HG02870 (cell line): Measurements from ENCODE around the gene CRELD1.
A peak's percentile ranks its signal among the peaks of the same experiment; 100 is the strongest.
"Not testable (repeated sequence)": the region's sequence is repeated elsewhere in the genome, so short reads cannot be mapped to it uniquely, and the experiment has no call there.

ENCODE experiments used
- ATAC-seq: cut with Tn5 transposase; IDR thresholded peaks from one replicate; pipeline ENCODE4 v1.9.1; 2021; ENCODE audit warnings: mild to moderate bottlenecking, moderate library complexity; ENCODE audit not compliant: unreplicated experiment

CRELD1 gene, protein sequence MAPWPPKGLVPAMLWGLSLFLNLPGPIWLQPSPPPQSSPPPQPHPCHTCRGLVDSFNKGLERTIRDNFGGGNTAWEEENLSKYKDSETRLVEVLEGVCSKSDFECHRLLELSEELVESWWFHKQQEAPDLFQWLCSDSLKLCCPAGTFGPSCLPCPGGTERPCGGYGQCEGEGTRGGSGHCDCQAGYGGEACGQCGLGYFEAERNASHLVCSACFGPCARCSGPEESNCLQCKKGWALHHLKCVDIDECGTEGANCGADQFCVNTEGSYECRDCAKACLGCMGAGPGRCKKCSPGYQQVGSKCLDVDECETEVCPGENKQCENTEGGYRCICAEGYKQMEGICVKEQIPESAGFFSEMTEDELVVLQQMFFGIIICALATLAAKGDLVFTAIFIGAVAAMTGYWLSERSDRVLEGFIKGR

DNA sequence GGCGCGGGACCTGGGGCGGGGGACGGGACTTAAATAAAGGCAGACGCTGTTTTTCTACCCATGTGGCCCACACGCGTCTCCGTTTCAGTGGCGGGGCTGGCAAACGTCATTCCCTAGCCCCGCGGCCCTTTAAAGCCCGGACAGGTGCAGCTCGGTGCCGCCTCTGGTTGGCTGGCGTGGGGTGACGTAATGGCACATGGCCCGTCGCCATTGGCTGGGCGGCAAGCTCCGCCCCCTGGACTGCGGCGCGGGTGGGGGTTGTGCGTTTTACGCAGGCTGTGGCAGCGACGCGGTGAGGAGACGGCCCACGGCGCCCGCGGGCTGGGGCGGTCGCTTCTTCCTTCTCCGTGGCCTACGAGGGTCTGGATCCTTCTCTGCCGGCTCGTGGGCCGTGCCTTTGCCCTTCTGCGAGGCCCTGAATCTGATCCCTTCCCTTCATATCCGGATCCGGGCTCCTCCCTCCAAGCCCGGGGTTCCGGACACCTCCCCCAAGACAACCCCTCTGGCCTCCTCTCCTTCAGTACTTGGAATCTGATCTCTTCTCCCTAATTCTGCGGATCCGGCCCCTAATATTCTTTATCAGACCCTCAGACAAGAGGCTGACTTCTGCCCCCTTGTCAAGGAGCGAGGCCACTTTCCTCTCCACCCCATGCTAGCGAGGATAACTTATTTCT is at the start of gene CRELD1:
Gene CRELD1, plus strand, starts transcription at position 274 of the 674 bp plus-strand sequence. CDS start 605 bp downstream, outside the sequence.
- ATAC-seq: peak; percentile 86

DNA sequence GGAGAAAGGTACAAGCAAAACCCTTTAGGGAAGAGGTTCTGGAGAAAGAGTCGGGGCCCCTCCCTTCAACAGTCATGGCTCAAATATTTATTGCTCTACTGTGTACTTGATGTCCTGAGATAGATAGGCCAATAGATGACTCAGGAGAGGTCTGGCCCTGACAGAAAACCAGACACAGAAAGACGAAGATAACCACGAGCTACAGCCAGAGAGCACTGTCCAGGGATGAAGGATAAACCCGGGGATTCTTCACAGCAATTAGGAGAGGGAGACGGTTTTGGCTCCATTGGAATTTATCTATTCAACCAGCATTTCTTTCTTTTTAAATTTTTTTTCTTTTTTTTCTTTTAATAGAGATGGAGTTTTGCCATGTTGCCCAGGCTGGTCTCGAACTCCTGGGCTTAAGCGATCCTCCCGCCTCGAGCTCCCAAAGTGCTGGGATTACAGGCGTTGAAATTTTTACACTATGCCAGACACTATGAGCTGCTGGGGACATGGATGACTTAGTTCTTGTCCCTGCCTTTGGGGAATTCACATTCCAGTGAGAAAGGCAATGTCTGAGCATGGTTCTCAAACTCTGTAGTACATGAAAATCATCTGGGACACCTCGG is 49.0 kb upstream of the CRELD1 start:
- ATAC-seq: no peak

DNA sequence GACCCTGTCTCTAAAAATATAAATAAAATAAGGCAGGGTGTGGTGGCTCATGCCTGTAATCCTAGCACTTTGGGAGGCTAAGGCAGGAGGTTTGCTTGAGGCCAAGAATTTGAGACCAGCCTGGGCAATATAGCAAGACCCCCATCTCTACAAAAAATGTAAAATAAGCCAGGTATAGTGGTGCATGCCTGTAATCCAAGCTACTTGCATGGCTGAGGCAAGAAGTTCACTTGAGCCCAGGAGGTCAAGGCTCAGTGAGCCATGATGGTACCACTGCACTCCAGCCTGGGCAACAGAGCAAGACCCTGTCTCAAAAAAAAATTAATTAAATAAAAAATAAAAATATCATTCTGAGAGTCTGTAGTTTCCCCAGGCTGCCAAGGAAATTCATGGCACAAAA is 47.3 kb upstream of the CRELD1 start:
- ATAC-seq: no peak

DNA sequence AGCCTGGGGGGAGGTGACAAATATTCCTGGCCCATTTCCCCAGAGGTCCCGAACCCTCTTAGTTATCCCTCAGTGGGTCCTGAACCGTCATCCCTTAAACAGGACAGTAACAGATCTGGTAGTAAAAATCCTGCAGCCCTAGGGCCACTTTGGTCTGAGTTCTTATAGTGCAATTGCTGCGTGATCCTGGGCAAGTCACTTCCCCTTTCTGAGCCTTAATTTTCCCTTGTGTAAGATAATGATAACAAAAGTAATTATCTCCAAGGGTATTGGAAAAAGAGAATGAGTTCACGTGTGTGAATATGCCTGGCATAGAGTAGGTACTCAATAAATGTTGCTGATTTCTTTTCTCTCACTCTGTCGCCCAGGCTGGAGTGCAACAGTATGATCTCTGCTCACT is 46.2 kb upstream of the CRELD1 start:
- ATAC-seq: no peak

DNA sequence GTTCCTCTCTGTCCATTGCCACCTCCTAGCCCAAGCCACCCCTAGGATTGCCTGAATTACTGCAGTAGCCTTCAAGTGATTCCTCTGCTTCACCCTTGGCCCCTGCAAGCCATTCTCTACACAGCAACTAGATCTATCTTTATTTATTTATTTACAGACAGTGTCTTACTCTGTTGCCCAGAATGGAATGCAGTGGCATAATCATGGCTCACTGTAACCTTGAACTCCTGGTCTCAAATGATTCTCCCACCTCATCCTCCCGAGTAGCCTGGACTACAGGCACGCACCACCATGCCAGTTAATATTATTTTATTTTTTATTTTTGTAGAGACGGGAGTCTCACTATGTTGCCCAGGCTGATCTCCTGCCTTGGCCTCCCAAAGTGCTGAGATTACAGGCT is 45.1 kb upstream of the CRELD1 start:
- no peak for ATAC-seq

DNA sequence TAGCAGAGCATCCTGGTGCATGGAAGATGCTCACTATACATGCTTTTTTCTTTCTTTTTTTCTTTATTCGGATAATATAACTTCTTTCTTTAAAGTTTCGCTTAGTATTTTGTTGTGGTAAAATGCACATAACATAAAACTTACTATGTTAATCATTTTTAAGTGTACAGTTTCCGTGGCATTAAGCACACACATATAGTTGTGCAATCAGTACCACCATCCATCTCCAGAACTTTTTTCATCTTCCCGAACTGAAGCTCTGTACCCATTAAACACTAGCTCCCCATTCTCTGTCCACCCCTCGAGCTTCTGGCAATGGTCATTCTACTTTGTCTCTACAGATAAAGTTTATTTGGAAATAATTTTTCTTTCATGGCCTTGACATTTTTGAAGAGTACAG is 44.2 kb upstream of the CRELD1 start:
- no peak for ATAC-seq

DNA sequence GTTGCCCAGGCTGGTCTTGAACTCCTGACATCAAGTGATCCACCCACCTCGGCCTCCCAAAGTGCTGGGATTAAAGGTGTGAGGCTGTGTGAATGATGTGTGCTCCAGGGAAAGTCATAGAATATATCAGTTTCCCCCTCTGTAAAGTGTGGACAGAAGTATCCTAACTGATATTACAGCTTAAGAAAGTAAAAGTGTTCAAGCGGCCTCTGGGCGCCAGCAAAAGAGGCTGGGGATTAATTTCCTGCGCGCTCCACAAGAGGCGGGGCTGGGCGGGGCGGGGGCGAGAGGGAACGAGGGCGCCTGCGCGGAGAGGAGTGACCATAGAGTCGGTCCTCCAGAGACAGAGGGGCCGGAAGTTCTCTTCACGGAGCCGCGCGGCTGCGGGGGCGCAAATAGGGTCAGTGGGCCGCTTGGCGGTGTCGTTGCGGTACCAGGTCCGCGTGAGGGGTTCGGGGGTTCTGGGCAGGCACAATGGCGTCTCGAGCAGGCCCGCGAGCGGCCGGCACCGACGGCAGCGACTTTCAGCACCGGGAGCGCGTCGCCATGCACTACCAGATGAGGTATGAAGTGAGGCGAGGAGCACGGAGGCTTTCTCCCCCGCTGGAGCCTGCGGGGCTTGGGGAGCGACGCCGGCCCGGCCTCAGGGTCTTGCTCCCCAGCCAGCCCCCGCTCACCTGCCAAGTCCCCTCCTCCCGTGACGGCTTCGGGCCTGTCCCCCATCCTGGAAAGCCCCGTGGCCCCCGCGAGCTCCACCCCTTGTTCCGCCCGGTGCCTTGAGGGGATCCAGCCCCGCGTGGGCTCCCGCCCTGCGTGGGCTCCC is 43.2 kb upstream of the CRELD1 start, which contains the start of gene JAGN1:
Gene JAGN1, plus strand, starts transcription at position 362 of the 823 bp plus-strand sequence. Its CDS starts 113 bp downstream, at position 475.
- peak; percentile 80 for ATAC-seq

DNA sequence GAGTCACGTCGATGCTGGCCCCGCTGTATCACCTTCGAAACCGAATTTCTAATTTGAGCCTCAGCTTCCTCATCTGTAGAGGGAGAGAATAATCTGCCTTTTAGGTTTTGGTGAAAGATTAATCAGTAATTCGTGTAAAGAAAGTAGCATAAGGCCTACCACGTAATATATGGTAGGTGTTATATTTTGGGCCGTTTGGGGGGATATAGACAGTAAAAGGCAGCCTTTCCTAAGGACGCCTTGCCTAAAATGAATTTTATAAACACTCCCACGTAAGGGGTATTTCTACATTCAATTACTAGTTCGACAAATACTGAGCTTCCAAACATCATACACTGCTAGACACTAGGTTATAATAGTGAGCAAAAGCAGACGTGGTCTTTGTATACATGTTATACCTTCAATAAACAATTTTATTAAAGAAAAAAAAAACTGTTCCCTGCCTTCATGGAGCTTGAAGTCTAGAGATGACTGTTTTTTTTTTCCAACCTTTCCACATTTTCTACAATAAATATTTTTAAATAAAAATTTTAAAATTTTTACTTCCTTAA is 42.5 kb upstream of the CRELD1 start:
- peak; percentile 11 for ATAC-seq

DNA sequence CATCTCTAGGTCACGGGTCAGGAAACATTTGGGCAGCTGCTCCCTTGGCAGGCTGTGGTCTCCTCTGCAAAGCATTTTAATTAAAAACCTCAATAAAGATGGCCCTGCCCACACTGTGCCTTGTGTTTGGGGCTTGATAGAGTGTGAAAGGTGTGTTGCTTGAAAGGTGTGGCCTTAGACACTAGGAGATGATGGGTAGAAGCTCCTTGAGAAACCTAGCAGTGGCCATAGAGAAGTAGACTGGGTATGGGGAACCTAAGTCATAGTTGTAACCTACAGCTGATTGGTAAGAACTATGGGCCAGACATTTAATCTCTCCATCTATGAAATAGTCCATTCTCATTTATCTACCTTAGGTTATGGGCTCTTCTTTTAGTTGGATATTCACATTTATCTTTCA is 39.9 kb upstream of the CRELD1 start:
- no peak for ATAC-seq

DNA sequence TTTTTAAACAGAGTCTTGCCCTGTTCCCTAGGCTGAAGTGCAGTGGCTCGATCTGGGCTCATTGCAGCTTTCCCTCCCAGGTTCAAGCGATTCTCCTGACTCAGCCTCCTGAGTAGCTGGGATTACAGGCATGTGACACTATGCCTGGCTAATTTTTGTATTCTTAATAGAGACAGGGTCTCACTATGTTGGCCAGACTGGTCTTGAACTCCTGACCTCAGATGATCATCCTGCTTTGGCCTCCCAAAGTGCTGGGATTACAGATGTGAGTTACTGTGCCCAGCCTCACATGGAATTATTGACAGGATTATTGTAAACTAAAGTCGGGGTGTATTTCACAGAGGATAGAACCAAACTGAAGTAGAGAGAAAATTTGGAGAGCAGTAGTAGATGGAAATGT is 37.9 kb upstream of the CRELD1 start:
- ATAC-seq: not testable (repeated sequence)

DNA sequence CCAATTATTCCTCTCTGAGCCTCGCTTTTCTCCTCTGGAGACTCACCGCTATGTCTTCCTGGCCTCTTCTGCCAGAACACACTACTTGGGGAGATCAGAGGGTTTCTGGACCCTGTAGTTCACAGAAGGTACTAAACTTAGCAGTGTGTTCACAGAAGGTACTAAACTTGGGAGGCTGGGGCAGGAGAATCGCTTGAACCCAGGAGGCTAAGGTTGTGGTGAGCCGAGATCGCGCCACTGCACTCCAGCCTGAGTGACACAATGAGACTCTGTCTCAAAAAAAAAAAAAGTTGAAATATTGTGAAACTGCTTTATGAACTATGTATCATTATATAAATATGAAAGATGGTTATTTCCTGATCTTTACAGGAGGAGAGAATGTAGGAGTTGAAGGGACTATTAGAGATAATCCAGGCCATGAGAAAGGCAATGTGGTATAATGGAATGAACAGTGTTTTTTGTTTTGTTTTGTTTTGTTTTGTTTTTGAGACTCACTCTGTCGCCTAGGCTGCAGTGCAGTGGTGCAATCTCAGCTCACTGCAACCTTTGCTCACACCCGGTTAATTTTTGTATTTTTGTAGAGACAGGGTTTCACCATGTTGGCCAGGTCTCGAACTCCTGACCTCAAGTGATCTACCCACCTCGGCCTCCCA is 36.8 kb upstream of the CRELD1 start:
- not testable (repeated sequence) for ATAC-seq

DNA sequence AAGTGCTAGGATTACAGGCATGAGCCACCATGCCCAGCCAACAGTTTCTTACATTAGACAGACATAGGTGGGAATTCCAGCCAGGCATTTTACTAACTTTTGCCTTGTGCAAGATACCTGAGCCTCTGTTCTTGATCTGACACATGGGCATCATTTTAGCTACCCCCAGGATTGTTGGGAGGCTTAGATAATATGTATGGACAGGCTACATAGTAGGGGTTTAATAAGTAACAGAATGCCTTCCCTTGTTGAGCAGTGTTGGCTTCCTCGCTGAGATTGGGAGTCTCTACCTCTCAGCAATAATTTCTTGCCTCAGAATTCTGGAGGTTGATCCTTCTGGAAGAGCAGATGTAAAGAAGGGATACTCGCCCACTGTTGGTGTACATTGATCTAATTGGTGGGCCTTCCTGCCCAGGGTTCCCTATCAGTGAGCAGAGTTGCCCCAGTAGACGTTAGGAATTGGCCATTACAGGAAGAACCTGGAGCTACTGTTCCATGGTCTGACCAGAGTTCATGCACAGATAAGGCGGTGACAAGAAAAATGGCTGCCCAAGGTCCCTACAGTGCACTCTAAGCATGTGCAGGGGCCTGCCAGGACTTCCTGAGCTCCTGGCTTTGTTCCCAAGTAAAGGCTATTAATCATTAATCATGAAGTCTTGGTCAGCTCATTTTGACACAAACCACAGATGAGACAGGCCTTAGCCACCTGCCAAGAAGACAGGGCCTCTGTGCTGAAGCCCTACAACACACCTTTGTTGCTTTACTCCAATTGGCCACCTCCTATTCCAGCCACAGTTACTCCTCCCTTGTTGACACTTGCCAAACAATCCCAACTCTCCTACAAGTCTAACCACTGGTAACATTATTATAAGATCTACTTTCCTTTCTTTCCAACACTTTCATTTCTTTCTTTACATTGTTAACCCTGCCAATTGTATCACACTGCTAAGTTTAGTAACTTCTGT is 35.9 kb upstream of the CRELD1 start:
- no peak for ATAC-seq

DNA sequence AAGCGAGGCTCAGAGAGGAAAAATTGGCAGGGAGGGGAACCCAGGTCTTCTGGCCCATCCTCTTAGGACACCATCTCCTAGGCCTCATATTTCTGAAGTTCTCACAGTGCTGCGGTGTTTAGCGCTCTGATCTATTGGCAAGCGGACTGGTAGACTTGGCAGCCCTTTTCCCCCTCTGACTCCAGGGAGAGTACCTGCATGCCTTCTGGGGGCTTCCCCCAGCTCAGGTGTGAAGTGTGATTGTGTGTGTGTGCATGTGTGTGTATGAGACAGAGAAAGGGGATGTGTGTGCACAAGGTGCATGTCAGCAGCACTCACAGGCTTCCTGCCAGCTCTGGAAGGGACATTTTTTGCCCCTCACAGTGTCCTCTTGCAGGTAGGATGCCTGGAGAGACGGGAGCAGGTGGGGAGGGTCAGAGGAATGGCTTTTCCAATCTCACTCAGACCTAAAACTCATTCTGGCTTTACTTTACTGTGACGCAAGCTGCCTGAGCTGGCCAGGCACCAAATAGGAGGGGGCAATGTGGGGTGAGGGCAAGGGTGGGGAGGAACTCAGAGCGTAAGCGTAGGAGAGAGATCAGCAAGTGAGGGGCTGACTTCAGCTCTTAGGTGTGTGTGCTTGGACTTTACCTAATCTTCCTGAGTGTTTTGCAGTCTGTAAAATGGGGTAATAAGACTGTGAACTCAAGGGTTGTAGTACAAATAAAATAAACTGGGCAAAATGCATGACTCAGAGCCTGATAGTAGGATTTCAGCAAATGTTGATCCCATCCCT is 35.0 kb upstream of the CRELD1 start:
- ATAC-seq: no peak

DNA sequence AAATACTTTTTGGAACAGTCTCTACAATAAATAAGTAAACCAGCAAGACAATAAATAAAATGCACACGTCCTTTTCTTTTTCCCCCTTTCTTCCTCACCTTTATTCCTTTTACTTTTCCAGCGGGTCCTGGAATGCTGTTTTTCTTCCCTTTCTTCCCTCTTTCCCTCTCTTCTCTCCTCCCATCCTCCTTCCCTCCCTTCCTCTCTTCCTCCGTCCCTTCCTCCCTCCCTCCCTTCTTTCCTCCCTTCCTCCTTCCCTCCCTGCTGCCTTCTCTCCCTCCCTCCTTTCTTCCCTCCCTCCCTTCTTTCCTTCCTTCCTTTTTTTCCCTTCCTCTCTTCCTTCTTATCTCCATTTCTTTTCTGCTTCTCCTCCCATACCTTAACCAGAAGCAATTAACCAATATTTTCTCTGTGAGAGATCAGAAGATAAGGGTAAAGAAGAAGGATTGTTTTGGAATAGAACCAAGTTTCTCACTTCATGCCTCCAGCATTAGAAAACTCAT is 34.3 kb upstream of the CRELD1 start:
- no peak for ATAC-seq

DNA sequence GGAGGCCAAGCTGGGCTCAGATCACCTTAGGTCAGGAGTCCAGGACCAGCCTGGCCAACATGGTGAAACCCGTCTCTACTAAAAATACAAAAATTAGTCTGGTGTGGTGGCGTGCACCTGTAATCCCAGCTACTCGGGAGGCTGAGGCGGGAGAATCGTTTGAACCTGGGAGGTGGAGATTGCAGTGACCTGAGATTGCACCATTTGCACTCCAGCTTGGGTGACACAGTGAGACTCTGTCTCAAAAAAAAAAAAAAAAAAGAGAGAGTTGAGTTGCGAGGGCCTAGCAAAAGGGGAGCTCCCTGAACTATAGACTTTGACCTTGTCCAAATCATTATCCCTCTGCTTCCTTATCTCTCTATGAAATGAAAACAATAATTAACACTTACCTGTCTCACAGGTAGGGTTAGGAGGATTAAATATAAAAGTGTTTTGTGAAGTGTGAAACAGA is 32.6 kb upstream of the CRELD1 start:
- ATAC-seq: not testable (repeated sequence)

DNA sequence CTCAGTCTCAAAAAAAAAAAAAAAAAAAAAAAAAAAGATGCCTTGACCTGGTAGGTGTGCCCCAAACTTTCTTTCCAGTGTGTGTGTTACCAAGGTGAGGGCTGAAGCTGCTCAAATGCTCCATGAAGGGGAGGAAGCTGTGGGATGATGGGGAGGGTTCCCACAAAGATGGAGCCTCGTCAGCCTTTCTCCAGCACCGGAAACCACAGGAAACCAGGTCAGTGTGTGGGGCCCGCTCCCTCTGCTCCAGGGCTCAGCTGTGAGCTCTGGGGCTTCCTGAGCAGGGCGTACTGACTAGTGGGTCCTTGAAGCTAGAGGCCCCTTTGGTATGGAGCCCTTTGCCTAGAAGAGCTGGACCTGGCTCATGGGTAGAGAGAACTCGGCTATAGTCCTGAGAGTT is 31.7 kb upstream of the CRELD1 start:
- no peak for ATAC-seq

DNA sequence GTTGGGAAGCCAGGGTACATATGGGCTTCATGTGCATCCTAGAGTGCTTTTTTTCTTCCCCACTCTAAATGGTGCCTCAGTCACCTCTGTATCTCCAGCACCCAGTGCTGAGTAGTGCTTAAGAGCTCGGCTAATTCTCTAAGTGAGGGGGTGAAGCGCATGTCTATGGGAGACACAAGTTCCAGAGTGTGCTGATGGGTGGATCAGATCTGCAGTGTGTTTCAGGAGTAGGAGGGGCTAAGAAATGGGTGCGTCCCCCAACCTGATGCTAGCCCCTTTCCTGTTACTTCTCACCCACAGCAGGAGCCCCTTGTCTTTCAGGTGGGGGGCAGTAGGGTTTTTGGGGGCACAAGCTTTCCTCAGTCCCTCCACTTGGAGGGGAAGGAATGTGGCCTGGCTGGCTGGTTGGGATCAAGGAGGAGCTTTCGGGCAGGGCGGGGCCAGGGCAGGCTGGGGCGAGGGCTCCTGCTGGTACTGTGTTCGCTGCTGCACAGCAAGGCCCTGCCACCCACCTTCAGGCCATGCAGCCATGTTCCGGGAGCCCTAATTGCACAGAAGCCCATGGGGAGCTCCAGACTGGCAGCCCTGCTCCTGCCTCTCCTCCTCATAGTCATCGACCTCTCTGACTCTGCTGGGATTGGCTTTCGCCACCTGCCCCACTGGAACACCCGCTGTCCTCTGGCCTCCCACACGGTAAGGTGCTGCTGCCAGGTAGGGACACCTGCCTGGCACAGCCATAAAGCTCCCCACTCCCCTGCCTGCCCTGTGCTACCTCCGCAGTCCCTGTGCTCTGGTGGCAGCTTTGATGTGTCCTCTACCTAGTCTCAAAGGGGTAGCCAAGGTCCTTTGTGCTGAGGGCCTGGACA is 31.0 kb upstream of the CRELD1 start, which contains the start of gene IL17RE:
Gene IL17RE, plus strand, starts transcription at position 477 of the 866 bp plus-strand sequence. Its CDS starts 85 bp downstream, at position 562.
- no peak for ATAC-seq
